Stimulated activated CD4-positive, alpha-beta T cell treated with anti-CD3 and anti-CD28 coated beads, Interleukin-12 subunit alpha, Interleukin-12 subunit beta, amount 100 ng/mL, for 4 hours (primary cell): ENCODE data around the gene ATF7.

Source experiments
- DNase-seq: peaks from one replicate; pipeline ENCODE4 v3.0.0-alpha.2; 2020

Gene ATF7

DNA sequence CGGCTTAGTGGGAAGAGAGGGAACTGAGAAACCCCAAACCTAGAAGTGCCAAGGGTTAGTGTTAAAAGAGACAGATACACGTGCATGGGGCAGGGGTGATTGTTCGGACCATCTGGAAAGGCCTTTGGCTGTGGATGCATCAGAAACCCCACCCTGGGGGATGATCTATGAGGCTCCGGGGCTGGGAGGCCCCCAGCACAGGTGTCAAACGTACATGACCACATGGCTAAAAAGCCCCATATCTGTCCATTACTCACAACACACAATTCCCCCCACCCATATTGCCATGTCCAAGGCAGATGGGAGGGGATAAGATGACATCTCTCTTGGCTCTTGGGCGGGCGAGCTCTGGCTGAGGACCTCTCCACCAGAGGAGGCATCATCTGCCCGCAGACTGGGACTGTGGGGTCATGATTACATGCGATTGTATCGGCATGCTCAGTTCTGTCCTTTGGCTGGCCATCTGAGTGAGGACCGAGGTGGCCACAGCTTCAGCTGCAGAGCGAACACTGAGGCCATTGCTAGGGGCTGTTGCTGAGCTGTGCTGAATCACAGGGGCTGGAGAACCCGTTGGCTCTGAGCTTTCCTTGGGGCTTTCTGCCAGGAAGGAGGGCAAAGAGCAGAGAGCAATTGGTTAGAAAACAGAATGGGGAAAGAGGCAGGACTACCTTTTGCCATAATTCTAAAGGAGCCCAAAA is 109.3 kb downstream of the ATF7 start:
- DNase-seq, result no peak

DNA sequence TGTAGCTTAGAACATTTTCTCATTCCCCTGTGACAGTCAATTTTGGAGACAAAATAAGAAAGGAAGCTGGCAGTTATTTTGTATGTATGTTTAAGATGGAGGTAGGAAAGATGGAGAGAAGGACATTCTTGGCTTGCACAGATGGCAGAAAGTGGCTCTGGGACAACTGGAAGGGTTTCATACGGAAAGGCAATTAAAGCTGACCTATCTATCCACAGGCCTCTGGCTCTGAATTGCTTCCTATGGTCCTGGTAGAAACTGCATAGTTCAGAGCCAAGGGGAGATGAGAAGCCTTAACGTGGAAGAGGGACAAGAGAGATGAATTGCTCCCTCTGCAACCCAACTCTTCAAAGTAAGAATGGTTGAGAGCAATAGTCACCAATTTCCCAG is 110.9 kb downstream of the ATF7 start:
- DNase-seq, result no peak

DNA sequence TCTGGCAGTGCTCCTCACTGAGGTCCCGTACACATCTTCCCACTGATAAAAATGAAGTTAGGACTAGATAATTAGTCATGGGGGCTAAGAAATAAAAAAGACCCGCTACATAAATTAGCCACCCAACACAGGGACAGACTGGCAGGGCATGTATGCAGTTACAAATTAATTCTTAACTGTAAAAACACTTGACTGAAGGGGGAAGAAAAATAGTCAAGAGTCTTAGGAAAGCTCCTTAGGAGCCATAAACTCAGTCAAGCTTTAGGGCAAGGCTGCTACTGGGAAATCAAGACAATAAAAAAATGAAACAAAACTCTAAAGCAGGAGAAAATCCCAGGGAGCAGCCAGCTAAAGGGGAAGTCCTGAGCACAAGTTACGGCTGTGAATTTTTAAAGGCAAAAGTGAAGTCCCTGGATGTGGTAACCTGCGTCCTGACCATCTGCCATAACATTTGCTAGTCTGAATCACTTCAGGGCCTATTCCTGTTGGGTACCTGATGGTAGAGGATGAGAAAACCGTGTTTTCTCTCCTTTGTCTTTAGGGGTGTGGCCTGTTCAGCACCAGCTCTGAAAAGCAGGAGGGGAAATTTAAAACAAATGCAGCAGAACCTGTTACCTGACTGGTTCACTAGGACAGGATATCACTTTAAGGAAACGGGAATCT is 111.4 kb downstream of the ATF7 start:
- DNase-seq, result no peak

DNA sequence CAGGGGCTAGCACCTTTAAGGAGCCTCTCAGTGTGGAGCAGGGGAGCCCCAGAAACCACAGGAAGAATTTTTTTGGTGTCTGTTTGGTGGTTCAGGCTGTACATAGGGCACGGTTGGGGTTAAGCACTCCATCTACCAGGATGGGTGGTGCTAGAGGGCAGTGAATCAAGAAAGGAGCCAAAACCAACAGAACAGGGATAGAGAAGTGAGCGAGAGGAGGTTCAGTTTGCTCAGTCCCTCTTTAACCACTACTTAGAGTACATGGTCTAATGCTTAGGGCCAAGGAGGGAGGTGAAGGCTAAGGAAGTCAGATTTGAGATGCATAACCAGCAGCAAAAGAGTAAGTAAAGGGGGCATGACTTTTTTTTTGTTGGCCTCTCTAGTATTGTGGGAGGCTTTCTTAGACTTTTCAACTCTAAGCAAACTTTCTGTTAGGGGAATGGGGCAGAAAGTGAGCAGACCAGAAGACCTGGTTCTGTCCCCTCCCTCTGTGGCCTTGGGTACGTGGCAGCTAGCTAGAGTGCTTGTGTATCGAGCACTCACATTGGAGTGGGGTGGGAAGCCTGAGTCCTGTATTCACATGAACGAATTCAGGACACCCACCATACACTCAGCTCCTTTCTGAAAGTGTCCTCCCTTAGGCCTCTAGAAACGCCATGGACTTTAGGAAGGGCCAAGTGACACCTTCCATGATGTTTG is 112.3 kb downstream of the ATF7 start:
- DNase-seq, result no peak

DNA sequence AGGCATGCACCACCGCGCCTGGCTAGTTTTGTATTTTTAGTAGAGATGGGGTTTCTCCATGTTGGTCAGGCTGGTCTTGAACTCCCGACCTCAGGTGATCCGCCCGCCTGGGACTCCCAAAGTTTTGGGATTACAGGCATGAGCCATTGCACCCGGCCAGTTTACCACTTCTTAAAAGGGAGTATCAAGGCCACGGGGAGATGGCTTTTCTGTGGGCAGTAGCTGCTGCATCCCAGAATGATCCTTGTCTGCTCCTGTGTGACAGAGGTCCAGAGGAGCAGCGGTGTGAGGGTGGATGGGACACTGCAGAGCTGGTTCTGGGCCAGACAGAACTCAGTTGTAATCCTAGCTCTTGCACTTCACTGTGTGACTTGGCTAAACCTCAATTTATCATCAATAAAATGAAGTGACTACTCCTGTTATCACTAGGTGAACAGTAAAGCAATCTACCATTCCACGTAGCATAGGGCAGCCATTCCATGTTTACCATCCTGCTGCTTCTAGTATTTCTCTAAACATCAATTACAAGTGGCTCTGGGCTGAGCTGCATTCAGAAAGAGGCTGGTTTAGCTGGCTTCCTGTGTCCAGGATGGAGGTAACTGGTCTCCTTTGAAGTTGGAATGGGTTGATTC is 115.9 kb downstream of the ATF7 start:
- DNase-seq, result no peak

DNA sequence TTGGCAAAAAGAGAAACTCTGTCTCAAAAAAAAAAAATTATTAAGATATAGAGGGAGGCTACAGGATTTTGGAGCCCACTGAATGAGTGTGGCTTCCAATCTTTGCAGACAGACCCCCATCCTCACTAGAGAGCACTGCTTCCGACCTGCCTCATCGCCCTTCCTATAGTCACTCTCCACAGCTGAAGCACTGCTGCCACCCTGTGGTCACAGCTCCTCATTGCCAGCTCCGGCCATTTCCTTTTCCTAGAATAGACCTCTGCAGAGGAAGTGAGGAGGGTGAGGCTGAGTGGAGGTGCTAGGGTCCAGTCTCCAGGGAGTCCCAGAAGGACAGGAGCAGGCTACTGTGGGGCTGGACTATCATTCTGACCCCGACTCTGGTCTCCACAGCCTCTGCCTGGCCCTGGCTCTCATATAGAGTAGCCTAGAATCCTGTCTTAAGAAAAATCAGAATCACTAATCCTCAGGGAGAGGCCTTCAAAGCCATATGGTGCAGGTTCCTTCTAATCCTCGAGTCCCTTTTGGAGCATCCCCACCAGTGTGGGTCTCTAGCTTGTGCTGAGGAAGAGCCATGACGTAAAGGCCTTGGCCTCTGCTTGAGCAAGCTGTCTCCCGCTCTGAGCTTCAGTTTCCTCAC is 117.5 kb downstream of the ATF7 start:
- DNase-seq, result peak; percentile 78

DNA sequence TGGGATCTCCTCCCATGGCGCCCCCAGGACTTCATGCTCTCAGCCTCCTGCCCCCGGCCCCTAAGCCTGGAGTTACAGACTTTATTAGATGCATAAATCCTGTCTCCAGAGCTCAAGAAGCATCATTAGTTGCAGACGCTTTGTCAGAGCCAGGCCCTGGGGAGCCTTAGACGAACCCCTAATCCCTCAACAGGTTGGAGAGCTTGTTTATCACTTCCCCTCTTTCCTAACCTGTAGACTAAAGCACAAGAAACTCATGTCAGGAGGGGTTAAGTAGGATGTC is 118.6 kb downstream of the ATF7 start:
- no peak for DNase-seq

DNA sequence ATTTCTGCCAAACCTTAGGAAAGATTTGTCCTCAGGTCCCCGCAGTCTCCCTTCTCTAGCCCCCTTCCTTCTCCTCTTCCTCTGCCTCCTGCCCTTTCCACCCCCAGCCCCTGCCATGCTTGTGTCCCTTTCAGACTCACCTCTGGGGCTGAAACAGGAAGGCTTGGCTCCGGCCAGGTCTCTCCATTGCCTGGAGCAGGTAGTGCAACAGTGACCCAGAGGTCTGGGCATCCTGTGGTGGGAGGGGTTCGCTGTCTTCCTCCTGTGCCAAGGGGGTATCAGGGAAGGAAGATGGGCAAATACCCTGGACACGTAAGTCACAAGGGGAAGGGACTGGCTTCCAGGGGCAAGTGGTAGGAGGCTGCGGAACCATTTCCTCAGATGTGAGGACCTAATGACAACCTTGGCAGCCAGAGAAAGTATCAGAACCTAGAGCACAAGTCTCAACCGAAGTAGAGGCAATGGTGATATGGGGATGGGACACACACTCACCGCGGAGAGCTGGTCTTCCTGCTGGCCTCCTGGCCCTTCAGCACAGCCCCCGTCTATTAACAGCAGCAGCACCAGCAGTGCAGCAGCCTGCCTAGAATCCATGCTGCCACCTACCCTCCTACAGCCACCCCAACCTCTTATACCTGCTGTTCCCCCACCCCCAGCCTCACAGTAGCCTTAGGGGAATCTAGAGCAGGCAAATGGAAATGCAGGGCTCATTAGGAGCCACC is 119.1 kb downstream of the ATF7 start, which contains the start of gene NPFF:
Gene NPFF (minus strand): TSS at position 604 of the 722 bp plus-strand sequence. CDS start 10 bp downstream, at position 594.
- DNase-seq, result no peak

DNA sequence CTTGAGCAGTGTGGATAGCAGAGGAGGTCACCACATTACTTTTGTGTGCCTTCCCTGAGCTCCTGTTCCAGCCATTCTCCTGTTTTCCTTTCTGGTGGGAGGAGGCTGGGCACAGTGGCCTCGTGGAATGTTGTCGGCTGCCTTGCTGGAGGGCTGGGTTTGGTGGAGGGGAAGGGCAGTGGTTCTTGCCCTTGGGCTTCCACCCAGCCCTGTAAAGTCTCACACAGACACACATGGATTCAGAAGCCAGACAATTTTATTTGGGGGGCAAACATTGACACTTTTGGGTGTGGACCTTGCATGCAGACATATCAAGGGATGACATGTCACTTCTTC is 119.8 kb downstream of the ATF7 start:
- DNase-seq, result no peak

DNA sequence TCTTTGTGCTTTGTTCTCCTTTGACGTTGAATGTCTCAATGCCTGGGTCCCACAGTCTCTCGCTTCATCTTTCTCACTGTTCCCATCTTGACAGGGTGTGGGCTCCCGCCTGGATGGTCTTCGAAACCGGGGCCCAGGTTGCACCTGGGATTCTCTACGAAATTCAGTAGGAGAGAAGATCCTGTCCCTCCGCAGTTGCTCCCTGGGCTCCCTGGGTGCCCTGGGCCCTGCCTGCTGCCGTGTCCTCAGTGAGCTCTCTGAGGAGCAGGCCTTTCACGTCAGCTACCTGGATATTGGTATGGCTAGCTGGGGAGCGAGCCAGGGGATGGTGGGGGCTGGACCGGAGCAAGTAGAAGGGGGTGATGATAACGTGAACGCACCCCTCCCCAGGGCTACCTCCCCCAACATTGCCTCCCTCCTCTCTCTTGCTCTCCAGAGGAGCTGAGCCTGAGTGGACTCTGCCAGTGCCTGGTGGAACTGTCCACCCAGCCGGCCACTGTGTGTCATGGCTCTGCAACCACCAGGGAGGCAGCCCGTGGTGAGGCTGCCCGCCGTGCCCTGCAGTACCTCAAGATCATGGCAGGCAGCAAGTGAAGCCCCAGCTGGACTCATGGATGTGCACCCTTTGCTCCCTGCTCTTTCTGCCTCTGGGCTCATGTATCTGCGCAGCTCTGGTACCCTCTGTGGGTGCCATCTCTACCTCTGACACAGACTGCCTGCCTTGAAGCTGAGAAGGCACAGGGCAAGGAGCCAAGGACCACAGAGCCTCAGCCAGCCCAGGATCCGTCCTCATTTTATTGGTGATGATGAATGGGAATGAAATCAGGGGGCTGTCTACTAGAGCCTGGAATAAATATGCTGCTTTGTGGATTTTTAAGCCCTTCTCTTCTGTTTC is 120.4 kb downstream of the ATF7 start:
- no peak for DNase-seq

DNA sequence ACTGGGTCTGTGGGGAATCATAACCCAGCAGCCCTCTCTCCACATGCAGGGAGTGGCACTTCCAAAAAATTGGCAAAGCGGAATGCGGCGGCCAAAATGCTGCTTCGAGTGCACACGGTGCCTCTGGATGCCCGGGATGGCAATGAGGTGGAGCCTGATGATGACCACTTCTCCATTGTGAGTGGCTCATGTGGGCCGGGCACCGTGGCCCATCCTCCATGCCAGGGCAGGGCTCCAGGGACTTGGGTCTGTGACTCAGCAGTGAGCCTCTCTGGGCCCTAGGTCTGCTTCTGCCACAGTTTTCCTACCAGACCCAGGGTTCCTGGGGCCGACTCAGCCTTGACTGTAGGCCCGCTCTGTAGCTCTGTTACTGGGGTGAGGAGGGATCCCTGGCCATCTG is 121.1 kb downstream of the ATF7 start:
- no peak for DNase-seq

DNA sequence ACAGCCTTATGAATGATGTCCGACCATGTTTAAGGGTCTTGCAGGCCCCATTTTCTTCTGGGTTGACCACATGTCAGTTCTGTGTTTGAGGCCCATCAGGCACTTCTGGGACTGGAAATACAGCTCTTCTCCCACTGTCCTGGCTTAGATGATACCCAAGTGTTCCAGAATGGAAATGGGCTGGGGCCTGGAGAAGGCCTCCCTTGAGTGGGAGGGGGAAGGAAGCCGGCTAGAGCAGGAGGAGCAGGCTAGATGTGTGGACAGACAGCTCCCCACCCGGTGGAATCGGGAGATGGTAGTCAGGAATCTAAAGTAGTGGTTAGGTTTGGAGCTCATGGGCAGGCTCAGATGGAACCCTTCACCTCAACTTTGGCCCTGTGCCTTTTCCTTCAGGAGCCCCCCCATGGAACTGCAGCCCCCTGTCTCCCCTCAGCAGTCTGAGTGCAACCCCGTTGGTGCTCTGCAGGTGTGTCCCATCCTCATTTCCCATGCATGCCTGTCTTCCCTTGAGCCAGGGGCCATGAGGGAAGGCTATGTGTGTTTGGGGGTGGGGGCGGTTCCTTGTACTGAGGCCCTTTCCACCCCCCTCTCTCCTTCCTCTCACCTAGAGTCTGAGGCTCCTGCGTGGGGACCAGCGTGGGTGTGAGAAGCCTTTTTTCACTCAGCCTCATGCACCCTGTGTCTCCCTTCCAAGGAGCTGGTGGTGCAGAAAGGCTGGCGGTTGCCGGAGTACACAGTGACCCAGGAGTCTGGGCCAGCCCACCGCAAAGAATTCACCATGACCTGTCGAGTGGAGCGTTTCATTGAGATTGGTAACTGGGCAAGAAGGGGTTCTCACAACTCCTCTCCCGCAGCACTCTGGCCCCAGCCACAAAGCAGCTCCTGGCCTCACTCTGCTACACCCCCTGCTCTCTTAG is 121.9 kb downstream of the ATF7 start:
- DNase-seq, result no peak

DNA sequence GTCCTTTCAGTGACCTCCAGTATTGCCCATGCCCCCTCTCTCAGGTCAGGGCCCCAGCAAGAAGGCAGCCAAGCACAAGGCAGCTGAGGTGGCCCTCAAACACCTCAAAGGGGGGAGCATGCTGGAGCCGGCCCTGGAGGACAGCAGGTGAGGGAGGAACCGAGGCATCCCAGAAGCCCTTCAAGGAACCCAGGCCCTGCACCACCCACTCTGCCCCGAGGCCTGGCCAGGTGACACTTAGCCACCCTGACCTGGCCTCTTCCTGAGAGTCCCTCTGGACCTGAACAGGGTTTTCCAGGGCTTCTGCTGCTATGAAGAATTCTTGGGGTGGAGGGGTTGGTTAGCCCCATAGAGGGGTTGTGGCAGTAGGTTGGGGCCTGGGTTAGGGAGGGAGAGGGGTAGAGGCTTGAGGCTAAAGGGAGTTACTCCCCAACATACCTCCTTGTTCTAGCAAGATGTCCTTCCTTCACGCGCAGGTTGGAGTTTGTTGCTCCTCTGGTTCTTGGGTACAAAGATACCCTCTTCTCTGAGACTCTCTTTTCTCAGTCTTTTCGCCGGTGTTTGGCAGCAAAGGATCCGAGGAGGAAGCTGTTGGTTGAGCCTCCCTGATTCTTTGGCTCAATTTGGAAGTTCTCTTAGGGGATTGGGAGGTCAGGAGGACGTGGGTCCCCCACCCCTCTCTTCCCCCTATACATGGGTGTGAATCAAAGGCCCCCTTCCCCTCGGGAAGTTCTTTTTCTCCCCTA is 123.0 kb downstream of the ATF7 start:
- DNase-seq, result no peak

DNA sequence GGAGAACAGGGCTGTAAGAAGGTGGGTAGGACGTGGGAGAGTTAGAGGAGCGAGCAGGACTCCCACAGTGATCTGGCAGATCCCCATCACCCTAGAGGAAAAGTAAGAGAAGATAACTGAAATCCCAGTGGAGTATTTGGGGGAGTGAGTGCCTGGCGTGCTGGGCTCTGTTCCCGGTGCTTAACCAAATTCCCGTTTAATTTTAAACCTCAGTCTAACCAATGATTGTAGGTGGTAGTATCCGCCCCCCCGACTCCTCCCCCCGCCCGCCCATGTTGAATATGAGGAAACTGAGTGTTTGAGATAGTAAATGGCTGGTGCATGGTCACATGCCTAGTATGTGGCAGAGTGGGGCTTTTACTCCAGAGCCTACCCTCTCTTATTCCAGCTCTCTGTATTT is 123.9 kb downstream of the ATF7 start:
- no peak for DNase-seq

DNA sequence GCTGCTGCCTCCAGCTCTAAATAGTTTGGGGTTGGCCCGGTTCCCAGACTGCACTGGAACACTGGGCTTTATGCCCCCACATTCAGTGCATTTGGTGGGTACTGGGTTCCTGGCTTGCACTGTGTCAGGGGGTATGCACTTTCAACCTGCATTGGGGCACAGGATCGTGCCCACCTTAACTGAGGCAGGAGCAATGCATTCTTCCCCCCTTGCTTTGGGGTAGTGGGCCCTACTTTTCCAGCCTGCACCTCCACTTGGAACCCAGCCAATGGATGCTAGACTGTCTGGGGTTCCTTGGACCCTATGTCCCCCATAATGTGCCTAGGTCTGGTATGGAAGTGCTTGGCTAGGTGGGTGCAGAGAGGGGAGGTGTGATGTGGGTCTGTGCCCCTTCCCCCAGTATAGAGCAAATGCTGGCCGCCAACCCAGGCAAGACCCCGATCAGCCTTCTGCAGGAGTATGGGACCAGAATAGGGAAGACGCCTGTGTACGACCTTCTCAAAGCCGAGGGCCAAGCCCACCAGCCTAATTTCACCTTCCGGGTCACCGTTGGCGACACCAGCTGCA is 124.5 kb downstream of the ATF7 start:
- no peak for DNase-seq

DNA sequence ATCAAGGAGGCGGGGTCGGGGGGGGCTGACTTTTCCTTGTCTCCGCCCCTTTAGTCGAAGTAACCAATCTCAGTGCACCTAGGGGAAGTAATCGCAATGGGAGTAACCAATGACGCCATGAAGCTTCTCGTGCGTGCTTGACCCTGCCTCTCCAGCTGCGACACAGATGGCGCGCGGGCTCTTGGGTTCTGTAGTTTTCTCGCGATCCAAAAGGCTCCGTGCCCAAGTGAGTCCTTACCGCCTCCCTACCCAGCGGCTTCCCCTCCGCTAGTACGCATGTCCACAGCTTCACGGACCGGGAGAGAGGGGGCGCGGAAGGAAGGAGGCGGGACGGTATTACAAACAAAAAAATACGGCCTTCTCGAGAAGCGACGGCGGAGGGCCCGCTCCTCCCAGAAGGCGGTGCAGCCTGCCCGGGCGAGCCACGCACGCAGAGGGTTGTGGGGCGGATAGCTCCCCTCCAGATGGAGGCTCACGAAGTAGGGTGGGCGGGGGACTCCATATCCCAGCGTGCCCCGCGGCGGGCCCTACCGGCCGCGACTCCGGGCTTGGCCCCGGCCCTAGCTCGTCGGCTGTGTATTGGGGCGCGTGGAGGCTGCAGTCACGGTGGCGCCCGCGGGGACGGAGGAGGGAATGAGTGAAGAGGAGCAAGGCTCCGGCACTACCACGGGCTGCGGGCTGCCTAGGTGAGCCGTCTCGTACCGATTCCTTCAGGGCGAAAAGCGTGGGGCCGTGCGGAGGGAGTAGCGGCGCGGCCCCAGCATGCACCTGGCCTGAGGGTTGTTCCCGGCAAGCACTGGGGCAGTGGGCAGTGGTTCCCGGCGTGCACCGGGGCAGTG is 125.2 kb downstream of the ATF7 start, which contains the start of gene TARBP2:
Gene TARBP2 (plus strand): TSS at position 508 of the 839 bp plus-strand sequence. CDS start 126 bp downstream, at position 634.
- DNase-seq, result peak; percentile 95

DNA sequence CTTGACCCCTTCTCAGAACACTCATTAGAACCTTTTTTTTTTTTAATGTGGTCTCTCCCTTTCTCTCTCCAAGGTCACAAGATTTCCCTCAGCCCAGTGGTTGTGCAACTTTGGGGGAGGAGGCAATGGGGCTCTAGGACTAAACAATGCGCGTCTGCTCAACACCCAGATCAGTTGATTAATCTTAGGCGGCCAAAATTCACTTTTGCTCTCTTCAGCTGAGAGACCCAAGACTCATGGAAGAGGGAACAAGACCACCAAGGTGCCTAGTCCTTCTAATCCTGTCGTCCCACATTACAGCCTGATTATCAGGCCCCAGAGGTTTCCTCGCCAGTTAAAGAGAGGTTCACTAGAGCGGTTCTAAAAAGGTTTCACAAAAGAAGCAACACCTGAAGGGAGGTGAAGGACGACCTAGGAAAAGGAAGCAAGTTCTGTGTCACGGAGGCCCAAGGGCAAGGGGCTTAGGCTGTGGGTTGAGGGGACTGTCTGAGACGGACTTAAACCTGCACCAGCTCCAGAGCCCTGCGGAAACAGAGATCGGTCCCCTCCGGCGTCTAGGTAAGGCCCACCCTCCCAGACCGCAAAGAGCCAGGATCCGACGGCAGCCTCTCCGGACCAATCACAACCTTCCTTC is 125.9 kb downstream of the ATF7 start:
- no peak for DNase-seq
